ENCODE measurements around the gene MORC2. TPM values are rescaled to one million over a fixed set of nuclear protein-coding genes. Genes with fewer than 3 reads are reported as not detected.

MORC2 gene
- total RNA-seq, 4 donors from 2014 or later, result 5.6 to 27.3 (median 14.1) TPM

DNA sequence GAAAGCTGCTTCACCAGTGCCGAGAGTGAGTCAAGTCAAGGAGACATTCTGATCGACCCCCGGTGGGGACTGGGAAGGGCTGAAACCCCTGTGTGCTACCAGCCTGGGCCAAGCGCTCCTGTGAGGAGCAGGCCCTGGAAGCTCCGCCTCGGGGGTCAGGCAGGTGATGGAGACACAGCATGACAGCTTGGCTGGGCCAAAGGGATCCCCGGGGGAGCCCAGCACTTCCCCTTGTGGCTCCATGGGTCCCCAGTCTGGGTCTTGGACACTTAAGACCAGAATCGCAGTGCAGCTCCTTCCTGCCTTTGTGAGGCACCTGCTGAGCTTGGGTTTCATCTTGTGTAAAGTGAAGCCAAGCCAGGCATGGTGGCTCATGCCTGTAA is 89.2 kb downstream of the MORC2 start:
- TF ChIP-seq, protein P1, sequence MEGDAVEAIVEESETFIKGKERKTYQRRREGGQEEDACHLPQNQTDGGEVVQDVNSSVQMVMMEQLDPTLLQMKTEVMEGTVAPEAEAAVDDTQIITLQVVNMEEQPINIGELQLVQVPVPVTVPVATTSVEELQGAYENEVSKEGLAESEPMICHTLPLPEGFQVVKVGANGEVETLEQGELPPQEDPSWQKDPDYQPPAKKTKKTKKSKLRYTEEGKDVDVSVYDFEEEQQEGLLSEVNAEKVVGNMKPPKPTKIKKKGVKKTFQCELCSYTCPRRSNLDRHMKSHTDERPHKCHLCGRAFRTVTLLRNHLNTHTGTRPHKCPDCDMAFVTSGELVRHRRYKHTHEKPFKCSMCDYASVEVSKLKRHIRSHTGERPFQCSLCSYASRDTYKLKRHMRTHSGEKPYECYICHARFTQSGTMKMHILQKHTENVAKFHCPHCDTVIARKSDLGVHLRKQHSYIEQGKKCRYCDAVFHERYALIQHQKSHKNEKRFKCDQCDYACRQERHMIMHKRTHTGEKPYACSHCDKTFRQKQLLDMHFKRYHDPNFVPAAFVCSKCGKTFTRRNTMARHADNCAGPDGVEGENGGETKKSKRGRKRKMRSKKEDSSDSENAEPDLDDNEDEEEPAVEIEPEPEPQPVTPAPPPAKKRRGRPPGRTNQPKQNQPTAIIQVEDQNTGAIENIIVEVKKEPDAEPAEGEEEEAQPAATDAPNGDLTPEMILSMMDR (IDR thresholded peaks at IDR 0.05), result no peak
- TF ChIP-seq POLR2A (IDR thresholded peaks at IDR 0.05), result no peak
- H3K36me3 ChIP-seq, result no peaks in the 10 kb centered on the region
- DNase-seq, result no peak

DNA sequence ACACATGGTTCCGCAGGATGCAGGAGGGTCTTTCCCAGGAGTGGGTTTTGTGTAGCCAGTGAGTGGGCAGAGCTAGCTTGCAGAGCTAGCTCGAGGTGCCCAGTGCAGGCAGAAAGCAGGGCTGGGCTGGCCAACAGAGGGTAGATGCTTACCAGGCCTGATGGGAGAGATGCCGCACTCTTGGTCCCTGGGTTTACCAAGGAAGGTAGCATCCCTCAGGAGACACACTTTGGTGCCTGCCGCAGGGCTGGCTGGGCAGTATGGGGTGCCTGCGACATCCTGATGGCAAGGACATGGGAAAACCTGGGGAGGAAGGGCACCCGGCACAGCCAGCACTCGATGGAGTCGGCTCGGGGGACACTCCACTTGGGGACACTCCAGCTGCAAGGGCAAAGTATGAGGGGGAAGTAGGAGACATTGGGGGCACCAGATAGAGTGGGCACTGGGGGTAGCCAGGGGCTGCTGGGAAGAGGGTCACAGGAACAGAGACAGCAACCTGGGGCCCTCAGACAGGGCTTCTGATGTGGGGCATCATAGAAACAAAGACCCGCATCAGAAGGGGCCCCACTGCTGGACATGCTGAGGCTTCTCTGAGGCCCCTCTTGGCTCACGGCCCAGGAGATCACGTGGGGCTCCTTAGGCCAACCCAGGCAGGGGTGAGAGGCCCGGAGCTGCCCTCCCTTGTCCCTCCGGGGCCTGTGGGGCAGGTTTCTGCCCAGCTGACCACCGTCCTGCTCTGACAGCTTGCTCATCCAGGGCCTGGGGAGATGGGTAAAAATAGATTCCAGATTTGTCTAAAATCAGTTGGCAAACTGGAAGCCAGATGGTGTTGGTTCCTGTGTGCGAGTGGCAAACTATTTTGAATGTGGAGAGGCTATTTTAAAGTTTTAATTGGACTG is 89.8 kb downstream of the MORC2 start:
- no peak for DNase-seq
- H3K27ac ChIP-seq, result no peak overlapping the region
- no peaks in the 10 kb centered on the region for H3K9me3 ChIP-seq
- H3K27me3 ChIP-seq, result no peaks in the 10 kb centered on the region
- H3K4me3 ChIP-seq, result no peak overlapping the region
- no peaks in the 10 kb centered on the region for H3K36me3 ChIP-seq
- intact Hi-C loops (cut with DNase I; ENCODE audit: low total_unique reads), result no loop called here
- TF ChIP-seq, protein P1 (IDR thresholded peaks at IDR 0.05), result no peak
- no peak for TF ChIP-seq POLR2A (IDR thresholded peaks at IDR 0.05)
- no peaks in the 10 kb centered on the region for H3K4me1 ChIP-seq

More for the DNA sequence above, 89.2 kb downstream of the MORC2 start:
- H3K27ac ChIP-seq, result no peak overlapping the region
- no peaks in the 10 kb centered on the region for H3K27me3 ChIP-seq
- intact Hi-C loops (cut with DNase I; ENCODE audit: low total_unique reads), result no loop called here
- no peak overlapping the region for H3K4me3 ChIP-seq
- H3K9me3 ChIP-seq, result no peaks in the 10 kb centered on the region
- H3K4me1 ChIP-seq, result no peaks in the 10 kb centered on the region

DNA sequence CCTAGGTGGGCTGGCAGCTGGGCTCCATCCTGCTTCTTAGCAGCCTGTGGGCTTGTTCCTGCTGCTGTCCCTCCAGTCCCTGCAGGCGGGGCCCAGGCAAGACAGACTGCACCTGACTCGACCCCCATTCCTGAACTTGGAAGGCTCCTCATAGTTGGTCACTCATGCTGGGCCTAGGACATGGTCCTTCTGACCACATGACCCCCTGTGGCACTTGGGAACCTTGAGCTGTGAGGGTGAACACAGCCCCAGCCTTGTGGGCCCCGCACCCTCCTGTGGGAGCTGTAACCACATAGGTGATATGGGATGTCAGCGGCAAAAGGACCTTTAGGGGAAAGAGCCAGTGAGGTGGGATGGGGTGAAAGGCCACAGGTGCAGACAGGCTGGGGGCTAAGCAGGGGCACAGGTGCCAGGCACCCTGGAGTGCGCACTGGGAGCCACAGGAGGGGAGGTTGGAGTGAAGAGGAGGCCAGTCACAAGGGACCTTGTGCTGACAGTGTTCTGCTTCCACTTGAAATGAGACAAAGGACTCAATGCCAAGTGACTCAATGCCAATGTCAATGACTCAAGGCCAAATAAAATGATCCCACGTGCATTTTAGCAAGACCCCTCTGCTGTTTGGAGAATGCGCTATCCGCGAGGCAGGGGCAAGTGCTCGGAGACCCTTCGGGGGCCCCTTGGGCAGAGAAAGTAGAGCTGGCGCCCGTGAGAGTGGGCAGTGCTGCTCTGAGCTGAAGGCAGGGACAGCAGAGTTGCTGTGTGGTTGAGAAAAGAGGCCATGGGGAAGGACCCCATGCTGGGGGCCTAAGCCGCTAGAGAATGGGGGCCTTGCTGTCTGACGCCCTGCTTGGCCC is 90.7 kb downstream of the MORC2 start:
- no peaks in the 10 kb centered on the region for H3K4me1 ChIP-seq
- DNase-seq, result no peak
- no peak overlapping the region for H3K27ac ChIP-seq
- no peaks in the 10 kb centered on the region for H3K36me3 ChIP-seq
- no peaks in the 10 kb centered on the region for H3K9me3 ChIP-seq
- no peak overlapping the region for H3K4me3 ChIP-seq
- intact Hi-C loops (cut with DNase I; ENCODE audit: low total_unique reads), result no loop called here
- TF ChIP-seq POLR2A (IDR thresholded peaks at IDR 0.05), result no peak
- TF ChIP-seq, protein P1 (IDR thresholded peaks at IDR 0.05), result no peak
- no peaks in the 10 kb centered on the region for H3K27me3 ChIP-seq

DNA sequence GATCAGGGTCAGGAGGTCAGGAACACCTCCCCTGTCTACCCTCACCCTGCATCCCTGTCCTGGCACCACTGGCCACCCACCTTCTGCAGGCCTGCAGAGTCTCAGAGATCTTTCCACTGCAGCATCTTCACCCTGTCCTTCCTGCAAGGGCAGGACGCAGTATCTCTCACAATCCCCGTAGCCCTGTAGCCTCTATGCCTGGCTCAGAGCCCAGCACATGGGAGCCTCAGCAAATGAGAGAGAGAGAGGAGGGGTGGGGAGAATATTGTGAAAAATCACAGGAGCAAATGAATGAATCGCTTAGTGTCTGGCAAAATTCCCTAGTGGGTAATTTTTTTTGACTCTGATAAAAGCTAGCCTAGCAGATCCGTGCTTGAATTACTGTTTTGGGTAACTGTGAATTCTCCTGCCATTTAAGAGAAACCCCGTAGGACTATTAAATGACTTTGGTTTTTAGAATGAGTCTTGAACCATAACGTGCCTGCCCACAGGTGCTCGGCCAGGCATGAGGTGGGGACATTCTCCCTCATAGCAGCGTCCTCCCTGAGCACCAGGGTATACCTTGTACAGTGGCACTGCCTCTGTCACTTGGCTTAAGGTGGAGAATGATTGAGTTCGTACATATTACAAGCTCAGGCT is 91.5 kb downstream of the MORC2 start:
- H3K27me3 ChIP-seq, result no peaks in the 10 kb centered on the region
- no peaks in the 10 kb centered on the region for H3K9me3 ChIP-seq
- TF ChIP-seq, protein P1 (IDR thresholded peaks at IDR 0.05), result no peak
- no peak for TF ChIP-seq POLR2A (IDR thresholded peaks at IDR 0.05)
- intact Hi-C loops (cut with DNase I; ENCODE audit: low total_unique reads), result no loop called here
- H3K4me1 ChIP-seq, result no peaks in the 10 kb centered on the region
- H3K4me3 ChIP-seq, result no peak overlapping the region
- no peak overlapping the region for H3K27ac ChIP-seq
- no peaks in the 10 kb centered on the region for H3K36me3 ChIP-seq
- peak in 1 of 2 donors; percentile 30 for DNase-seq

All from uterus (tissue), 4 donors.